HepG2 (cell line): ENCODE results near the gene RAET1E.
"Not testable (repeated sequence)": the region's sequence is repeated elsewhere in the genome, so short reads cannot be mapped to it uniquely, and the experiment has no call there.

Experiments used
- KAT2B ChIP-seq: fragments of 150-350 bp; IDR thresholded peaks from 2 replicates; pipeline ENCODE4 v1.6.1; 2014; ENCODE audit warnings: low read depth, low read length, borderline replicate concordance
- TCF7L2 ChIP-seq: IDR thresholded peaks from 2 replicates; pipeline ENCODE4 v1.6.1; 2011; ENCODE audit warnings: mild to moderate bottlenecking, low read depth, low read length, moderate library complexity
- TFAP4 ChIP-seq: sonication (generic); IDR thresholded peaks from 2 replicates; pipeline ENCODE4 v1.6.1; 2016; ENCODE audit warnings: low read depth, borderline replicate concordance
- YY1 ChIP-seq: IDR thresholded peaks from 2 replicates; pipeline ENCODE4 v1.6.1; 2011; ENCODE audit warnings: low read length, low read depth, moderate library complexity, mild to moderate bottlenecking; ENCODE audit not compliant: insufficient read depth, insufficient replicate concordance
- ZBTB7A ChIP-seq: sonication (generic); formaldehyde crosslinking; IDR thresholded peaks from 2 replicates; pipeline ENCODE4 v1.8.0; 2022; ENCODE audit warnings: mild to moderate bottlenecking, missing genetic modification reagents

- TF ChIP-seq KAT2B, TCF7L2, ZBTB7A, TFAP4, YY1: not testable (repeated sequence)
Observed at GRCh38 chr6:149891864-149892263, 6.0 kb downstream of the RAET1E start.
